Chondrocyte (in vitro differentiated cells): ENCODE measurements around the gene IFI27L2. TPM values are rescaled to one million over a fixed set of nuclear protein-coding genes. Genes with fewer than 3 reads are reported as not detected.

Experiments used
- DNase-seq: peaks from one replicate; pipeline ENCODE4 v3.0.0; 2021; ENCODE audit warnings: mixed read lengths, low spot score
- H3K27ac Mint-ChIP-seq: one replicate; pipeline ENCODE4 v1.8.0; 2021; ENCODE audit warnings: mild to moderate bottlenecking, moderate library complexity, mixed read lengths; ENCODE audit not compliant: unreplicated experiment
- H3K27me3 Mint-ChIP-seq: 2 replicates; pipeline ENCODE4 v1.8.0; 2021; ENCODE audit warnings: low read depth, mixed read lengths
- H3K36me3 Mint-ChIP-seq: 2 replicates; pipeline ENCODE4 v1.8.0; 2021; ENCODE audit warnings: low read depth, mixed read lengths
- H3K4me1 Mint-ChIP-seq: 2 replicates; pipeline ENCODE4 v1.8.0; 2021; ENCODE audit warnings: low read depth, mild to moderate bottlenecking, mixed read lengths
- H3K4me3 Mint-ChIP-seq: one replicate; pipeline ENCODE4 v1.8.0; 2021; ENCODE audit warnings: mild to moderate bottlenecking, moderate library complexity, mixed read lengths; ENCODE audit not compliant: unreplicated experiment
- H3K9me3 Mint-ChIP-seq: 2 replicates; pipeline ENCODE4 v1.8.0; 2021; ENCODE audit warnings: low read depth, mixed read lengths
- total RNA-seq: library from RNA; stranded (reverse); gene quantifications from 3 replicates; pipeline ENCODE4 v1.2.1, GENCODE V29; 2021
- TF ChIP-seq, protein P1 (sequence below): fragments of 200-600 bp; sonication (generic); IDR thresholded peaks from 2 replicates; pipeline ENCODE4 v1.5.0; 2021; ENCODE audit warnings: antibody characterized with exemption, mild to moderate bottlenecking, moderate library complexity

Gene IFI27L2
- total RNA-seq, 1 donor from 2014 or later, result 66.8 TPM

DNA sequence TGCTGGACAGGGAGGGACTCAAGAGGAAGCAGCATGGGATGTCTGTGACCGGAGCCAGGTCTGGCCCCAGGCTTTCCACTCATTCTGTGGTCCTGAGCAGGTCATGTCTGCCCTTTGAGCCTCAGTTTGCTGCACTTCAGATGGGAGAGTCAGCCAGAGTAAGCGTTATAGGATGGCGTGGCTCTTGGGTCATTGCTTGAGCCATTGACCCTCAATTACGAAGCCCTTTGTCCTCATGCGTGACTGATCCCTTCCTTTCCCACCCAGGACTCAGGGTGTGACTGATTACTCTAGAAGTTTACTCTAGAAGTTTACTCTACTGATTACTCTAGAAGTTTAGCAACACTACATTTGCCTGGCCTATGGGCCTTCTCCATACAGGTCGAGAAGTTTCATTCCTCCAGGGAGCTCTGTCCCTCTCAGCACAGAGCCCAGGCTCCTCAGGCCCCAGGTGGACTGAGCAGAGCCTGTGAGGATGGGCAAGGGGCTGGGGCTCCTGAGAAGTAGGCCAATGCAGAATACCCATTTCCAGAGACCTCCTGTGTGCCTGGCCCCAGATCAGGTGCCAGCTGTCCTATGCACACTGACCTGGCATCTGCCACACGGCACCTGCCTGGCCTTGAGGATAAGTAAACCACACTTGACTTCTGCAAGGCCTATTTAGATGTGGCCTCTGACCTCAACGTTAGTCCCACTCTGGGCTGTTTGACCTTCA lies 26.5 kb downstream of the IFI27L2 start:
- Mint-ChIP-seq H3K4me1 (peaks cover 20% of the 10 kb centered on the region), H3K36me3 (peaks cover 8% of the 10 kb centered on the region), H3K27me3 (no peaks in the 10 kb centered on the region), H3K4me3 (no peak overlapping the region), H3K9me3 (no peaks in the 10 kb centered on the region), H3K27ac (no peak overlapping the region)
- TF ChIP-seq, protein P1, sequence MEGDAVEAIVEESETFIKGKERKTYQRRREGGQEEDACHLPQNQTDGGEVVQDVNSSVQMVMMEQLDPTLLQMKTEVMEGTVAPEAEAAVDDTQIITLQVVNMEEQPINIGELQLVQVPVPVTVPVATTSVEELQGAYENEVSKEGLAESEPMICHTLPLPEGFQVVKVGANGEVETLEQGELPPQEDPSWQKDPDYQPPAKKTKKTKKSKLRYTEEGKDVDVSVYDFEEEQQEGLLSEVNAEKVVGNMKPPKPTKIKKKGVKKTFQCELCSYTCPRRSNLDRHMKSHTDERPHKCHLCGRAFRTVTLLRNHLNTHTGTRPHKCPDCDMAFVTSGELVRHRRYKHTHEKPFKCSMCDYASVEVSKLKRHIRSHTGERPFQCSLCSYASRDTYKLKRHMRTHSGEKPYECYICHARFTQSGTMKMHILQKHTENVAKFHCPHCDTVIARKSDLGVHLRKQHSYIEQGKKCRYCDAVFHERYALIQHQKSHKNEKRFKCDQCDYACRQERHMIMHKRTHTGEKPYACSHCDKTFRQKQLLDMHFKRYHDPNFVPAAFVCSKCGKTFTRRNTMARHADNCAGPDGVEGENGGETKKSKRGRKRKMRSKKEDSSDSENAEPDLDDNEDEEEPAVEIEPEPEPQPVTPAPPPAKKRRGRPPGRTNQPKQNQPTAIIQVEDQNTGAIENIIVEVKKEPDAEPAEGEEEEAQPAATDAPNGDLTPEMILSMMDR, result no peak
- no peak for DNase-seq

DNA sequence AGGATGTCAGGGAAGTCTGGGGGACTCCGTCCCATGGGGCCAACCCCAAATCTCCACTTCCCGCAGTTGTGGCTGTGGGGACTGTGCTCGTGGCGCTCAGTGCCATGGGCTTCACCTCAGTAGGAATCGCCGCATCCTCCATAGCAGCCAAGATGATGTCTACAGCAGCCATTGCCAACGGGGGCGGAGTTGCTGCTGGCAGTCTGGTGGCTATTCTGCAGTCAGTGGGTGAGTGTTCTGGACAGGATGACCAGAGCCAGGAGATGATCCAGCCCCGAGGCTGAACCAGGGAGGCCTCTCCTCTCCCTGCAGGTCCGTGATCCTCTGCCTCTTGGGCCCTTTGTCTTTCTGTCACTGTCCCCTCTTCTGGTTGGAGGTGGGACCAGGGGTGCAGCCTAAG lies 27.7 kb downstream of the IFI27L2 start:
- Mint-ChIP-seq H3K36me3 (peaks cover 13% of the 10 kb centered on the region), H3K27ac (no peak overlapping the region), H3K9me3 (no peaks in the 10 kb centered on the region), H3K4me3 (no peak overlapping the region), H3K27me3 (no peaks in the 10 kb centered on the region), H3K4me1 (peaks cover 20% of the 10 kb centered on the region)
- DNase-seq, result no peak
- TF ChIP-seq, protein P1, result no peak

GRCh38 chr14:94100847-94101246 lies 28.6 kb downstream of the IFI27L2 start:
- no peak for DNase-seq
- Mint-ChIP-seq H3K27me3 (no peaks in the 10 kb centered on the region), H3K9me3 (no peaks in the 10 kb centered on the region), H3K4me3 (no peak overlapping the region), H3K4me1 (peaks cover 20% of the 10 kb centered on the region), H3K36me3 (peaks cover 13% of the 10 kb centered on the region), H3K27ac (peak overlapping the region; percentile 81)
- TF ChIP-seq, protein P1, result no peak

DNA sequence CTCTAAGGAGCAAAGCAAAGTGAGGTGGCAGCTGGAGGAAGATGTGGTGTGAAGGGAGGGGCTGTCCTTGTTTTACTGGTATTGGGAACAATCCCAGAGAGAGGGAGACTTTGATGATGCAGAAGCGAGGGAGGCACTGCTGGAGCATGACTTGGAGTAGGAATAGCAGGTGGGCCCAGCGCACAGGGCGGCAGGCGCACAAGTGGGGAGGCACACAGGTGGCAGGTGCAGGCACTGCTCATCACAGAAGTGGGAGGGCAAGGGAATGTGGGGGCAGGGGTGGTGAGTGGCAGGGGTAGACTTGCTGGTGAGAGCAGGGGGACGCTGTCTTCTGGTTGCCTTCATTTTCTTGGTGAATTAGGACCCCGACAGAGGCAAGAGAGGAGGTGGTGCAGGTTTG lies 30.4 kb downstream of the IFI27L2 start:
- no peaks in the 10 kb centered on the region for H3K27me3 Mint-ChIP-seq
- no peak overlapping the region for H3K4me3 Mint-ChIP-seq
- no peaks in the 10 kb centered on the region for H3K9me3 Mint-ChIP-seq
- TF ChIP-seq, protein P1, result no peak
- H3K4me1 Mint-ChIP-seq, result peaks cover 20% of the 10 kb centered on the region
- H3K36me3 Mint-ChIP-seq, result peaks cover 13% of the 10 kb centered on the region
- H3K27ac Mint-ChIP-seq, result no peak overlapping the region
- DNase-seq, result no peak

DNA sequence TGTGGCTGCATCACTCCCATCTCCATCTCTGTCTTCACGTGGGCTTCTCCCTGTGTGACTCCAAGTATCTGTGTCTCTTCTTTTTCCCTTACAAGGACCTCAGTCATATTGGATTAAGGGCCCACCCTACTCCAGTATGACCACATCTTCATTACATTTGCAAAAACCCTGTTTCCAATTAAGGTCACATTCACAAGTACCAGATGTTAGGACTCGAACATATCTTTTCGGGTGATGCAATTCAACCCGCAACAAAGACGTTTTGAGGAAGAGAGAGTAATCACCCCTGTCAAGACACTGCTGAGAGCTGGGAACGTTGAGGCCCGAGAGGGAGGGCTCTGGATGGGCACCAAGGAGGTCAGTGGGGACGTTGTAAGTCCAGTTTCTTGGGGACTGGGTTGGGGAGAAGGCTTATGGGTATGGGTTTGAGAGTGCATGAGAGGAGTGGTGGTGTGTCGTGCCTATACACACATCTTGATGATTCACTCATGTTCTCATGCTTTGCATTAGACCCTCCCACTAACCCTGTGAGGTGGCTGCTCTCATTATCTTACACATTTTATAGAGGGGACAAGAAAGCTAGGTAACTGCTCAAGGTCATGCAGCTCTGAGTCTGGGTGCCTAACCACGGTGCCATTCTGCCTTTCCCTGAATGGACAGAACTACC lies 30.9 kb downstream of the IFI27L2 start:
- DNase-seq, result no peak
- H3K4me1 Mint-ChIP-seq, result peaks cover 16% of the 10 kb centered on the region
- H3K4me3 Mint-ChIP-seq, result no peak overlapping the region
- H3K27me3 Mint-ChIP-seq, result no peaks in the 10 kb centered on the region
- no peaks in the 10 kb centered on the region for H3K9me3 Mint-ChIP-seq
- peaks cover 11% of the 10 kb centered on the region for H3K36me3 Mint-ChIP-seq
- H3K27ac Mint-ChIP-seq, result no peak overlapping the region
- TF ChIP-seq, protein P1, result no peak
